ENCODE measurements around the gene MKI67.

Gene MKI67

DNA sequence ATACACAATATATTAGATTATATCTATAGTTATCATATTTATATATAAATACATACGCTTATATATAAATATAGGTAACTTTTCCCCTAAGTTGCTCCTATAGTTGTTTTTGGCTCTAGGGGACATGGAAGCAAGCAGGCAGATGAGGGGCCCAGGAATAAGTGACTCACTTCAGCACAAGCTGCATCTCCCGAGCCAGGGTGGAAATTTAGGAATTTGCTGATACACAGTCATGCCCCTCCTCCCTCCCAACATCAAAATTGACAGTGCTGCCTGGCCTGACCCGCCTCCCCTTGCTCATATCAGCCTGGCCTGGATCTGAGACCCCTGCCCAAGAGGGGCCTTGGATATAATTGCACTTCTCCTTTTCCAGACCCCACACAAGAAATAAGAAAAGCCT lies 33.8 kb downstream of the MKI67 start:
- Mint-ChIP-seq H3K9me3 (no peaks in the 10 kb centered on the region), H3K27me3 (no peaks in the 10 kb centered on the region)

DNA sequence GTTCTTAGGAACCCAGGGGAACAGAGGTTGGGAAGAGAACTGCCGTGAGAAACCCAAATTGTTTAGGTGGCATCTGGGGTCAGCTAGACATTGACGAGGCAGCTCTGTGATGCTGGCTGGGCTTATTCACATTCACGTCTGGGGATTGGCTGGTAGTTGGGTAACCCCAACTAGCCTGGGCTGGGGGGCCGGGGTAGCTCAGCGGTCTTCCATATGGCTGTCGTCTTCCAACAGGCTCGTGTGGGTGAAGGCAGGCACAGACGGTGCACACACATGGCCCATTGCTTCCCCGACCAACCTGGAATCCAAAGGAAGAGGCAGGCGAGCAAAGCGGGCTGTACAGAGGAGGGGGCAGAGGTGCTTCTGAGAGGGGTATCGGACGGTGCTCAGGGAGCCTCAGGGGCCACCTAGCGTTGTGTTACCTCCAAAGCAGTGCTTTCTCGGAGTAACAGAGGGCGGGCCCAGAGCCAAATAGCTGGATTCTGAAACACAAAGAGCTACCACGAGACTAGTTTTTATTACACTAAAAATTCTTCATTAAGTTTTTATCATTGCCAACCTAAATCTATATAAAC lies 34.5 kb downstream of the MKI67 start:
- no peak overlapping the region for H3K27ac Mint-ChIP-seq
- H3K27me3 Mint-ChIP-seq: no peaks in the 10 kb centered on the region
- H3K36me3 Mint-ChIP-seq: no peaks in the 10 kb centered on the region
- ATAC-seq (ENCODE audit: low read depth) (no peak), DNase-seq (ENCODE audit: low spot score in 2 of 2) (no peak)
- no peaks in the 10 kb centered on the region for H3K9me3 Mint-ChIP-seq
- no peak overlapping the region for H3K4me3 Mint-ChIP-seq
- H3K4me1 Mint-ChIP-seq: peaks cover 12% of the 10 kb centered on the region

More for the DNA sequence above, 33.8 kb downstream of the MKI67 start:
- H3K27ac Mint-ChIP-seq: no peak overlapping the region
- peaks cover 12% of the 10 kb centered on the region for H3K4me1 Mint-ChIP-seq
- no peak overlapping the region for H3K4me3 Mint-ChIP-seq
- H3K36me3 Mint-ChIP-seq: no peaks in the 10 kb centered on the region
- DNase-seq (ENCODE audit: low spot score in 2 of 2) (no peak), ATAC-seq (ENCODE audit: low read depth) (no peak)

DNA sequence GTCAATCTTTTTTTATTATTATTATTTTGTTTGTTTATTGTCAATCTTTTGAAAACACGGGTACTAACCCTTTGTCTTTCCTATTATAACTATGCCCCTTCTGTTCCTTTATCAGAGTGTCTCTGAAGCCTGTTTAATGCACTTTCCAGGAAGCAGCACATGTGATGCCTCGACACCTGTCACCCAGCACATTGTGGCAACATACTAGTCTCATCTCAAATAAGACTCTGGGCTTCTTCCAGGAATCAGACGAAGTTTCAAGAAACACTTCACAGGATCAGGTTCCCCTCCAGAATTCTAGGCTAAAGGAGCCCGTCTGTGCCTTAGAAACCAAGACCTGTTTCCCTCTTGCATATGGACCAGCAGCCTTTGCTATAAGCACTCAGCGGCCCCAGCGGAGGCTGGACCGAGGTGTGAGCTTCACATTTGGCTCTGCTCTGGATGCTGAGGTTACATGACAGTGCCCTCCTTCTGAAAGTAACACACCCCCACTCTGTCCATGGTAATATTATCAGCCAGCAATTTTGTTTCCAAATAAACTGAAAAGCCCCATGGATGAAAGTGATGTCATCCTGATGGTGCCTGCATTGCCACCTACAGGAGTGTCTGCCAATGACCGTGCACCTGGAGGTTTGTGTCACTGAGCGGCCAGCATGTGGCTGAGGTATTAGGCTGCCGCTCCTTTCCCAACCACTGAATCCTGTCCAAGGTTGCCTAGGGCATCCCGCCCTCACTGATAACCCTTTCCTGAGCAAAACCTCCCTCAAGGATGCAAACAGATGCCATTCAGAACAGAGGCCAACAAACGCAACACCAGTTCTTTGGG lies 38.1 kb downstream of the MKI67 start:
- Mint-ChIP-seq H3K4me3 (no peak overlapping the region), H3K27ac (no peak overlapping the region), H3K27me3 (no peaks in the 10 kb centered on the region), H3K36me3 (peaks cover 2% of the 10 kb centered on the region), H3K4me1 (no peaks in the 10 kb centered on the region), H3K9me3 (no peaks in the 10 kb centered on the region)
- ATAC-seq (ENCODE audit: low read depth) (no peak), DNase-seq (ENCODE audit: low spot score in 2 of 2) (no peak)

DNA sequence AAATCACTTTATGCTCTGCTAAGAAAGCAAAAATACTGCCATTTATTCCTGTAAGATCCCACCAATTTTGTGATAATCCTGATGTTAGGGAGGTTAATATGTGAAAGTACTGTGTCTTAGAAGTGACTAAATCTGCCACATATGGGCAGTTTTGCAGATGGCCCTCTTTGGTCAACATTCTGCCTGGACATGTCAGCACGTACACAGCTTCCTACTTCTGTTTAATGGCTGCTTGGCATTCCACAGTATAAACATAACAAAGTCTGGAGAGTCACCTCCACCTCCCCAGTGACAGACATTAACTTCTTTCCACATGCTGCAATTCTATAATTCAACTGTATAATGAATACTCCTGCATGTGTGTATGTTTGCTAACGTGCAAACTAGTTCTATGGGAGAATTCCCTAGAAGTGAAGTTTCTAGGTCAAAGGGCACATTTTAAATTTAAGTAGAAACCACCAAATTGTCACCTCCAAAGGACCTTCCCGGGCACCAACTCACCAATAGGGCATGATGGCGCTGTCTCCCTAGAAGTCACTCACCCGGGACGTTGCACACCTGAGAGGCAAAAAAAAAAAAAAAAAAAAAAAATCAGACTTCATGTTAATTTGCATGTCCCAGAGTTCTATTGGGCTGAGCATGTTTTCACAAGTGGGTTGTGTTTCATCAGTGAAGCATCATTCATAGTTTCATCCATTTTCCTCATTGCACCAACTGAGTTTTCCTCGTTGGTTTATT lies 38.9 kb downstream of the MKI67 start:
- H3K36me3 Mint-ChIP-seq: peaks cover 2% of the 10 kb centered on the region
- H3K4me3 Mint-ChIP-seq: no peak overlapping the region
- no peaks in the 10 kb centered on the region for H3K9me3 Mint-ChIP-seq
- H3K27me3 Mint-ChIP-seq: no peaks in the 10 kb centered on the region
- H3K27ac Mint-ChIP-seq: no peak overlapping the region
- ATAC-seq (ENCODE audit: low read depth) (no peak), DNase-seq (ENCODE audit: low spot score in 2 of 2) (no peak)
- no peaks in the 10 kb centered on the region for H3K4me1 Mint-ChIP-seq

DNA sequence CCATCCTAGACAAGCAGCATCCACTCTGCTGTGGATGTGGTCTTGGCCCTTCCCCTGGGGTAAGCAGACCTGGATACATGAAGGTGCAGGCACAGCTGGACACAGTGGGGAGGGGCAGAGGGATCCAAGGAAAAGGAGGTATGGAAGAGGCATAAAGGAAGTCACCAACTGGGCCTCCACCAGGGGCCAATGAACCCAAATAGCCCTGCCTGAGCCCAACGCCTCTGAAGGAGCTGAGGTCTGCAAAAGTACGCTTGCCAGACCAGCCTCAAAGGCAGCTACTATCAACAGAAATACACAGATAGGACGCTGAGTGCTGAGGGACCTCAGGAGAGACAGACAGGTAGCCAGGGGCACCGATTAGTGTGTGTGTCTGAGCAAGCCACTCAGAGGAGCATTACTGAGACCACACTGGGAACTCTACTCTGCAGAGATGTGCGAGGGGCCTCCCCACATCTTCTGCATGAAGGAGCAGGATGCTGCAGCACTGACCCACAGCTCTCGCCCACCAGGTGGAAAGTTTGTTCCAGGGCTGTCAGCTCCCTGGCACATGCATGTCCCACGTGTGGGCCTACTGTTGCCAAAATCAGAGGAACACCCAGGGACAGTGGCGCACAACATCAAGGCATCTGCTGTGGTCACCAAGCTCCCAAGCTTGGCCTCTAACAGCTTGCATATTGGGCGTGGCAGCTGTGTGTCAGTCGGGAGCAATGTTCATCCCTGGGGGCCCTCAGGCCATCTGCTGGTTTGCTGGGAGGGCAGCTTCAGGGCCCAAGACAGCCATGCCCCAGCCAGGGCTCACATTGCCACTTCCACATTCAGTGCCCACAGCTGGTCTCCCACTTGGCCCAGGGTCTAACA lies 40.0 kb downstream of the MKI67 start:
- no peaks in the 10 kb centered on the region for H3K4me1 Mint-ChIP-seq
- no peaks in the 10 kb centered on the region for H3K27me3 Mint-ChIP-seq
- peaks cover 2% of the 10 kb centered on the region for H3K36me3 Mint-ChIP-seq
- H3K4me3 Mint-ChIP-seq: no peak overlapping the region
- ATAC-seq (ENCODE audit: low read depth) (no peak), DNase-seq (ENCODE audit: low spot score in 2 of 2) (no peak)
- H3K27ac Mint-ChIP-seq: no peak overlapping the region
- no peaks in the 10 kb centered on the region for H3K9me3 Mint-ChIP-seq

DNA sequence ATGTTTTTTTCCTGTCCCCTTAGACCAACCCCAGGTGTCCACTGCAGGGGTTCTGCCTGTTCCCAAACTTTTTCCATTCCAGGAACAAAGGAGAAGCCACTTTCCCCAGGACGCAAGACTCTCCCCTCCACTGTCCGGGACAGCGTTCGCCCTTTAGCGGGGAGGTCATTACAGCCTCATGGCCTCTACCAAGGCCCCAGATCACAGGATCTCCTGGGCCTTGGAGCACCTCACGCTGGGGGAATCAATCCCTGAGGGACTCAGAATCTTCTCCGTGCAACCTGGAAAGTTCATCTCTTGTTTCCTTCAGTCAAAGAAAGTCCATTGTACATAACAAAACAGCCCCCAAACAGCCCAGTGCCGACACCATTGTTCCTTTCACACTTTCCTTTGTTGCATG lies 41.2 kb downstream of the MKI67 start:
- H3K27ac Mint-ChIP-seq: no peak overlapping the region
- DNase-seq (ENCODE audit: low spot score in 2 of 2) (no peak), ATAC-seq (ENCODE audit: low read depth) (no peak)
- no peaks in the 10 kb centered on the region for H3K27me3 Mint-ChIP-seq
- H3K4me3 Mint-ChIP-seq: no peak overlapping the region
- no peaks in the 10 kb centered on the region for H3K4me1 Mint-ChIP-seq
- peaks cover 5% of the 10 kb centered on the region for H3K36me3 Mint-ChIP-seq
- no peaks in the 10 kb centered on the region for H3K9me3 Mint-ChIP-seq

DNA sequence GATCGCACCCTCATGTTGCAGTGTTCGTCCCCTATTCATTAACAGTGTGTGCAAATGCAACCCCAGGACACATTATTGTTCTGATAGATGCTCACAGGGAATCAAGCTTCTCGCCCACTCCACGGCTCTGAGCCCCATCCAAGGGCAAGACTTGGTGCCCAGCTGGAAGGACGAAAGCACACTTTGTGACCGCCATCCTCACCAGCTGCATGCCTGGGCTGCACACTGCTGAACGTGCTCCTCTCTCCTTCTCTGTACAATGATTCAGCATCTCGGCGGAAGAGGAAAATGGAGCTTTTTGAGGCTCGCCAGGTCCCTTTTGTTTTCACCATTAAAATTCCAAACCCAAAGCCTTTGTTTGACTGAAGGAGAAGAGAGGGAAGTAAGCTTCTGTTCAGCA lies 41.9 kb downstream of the MKI67 start:
- no peak for DNase-seq (ENCODE audit: low spot score in 2 of 2)
- H3K27ac Mint-ChIP-seq: no peak overlapping the region
- no peaks in the 10 kb centered on the region for H3K27me3 Mint-ChIP-seq
- no peak overlapping the region for H3K4me3 Mint-ChIP-seq
- ATAC-seq (ENCODE audit: low read depth): no peak
- H3K4me1 Mint-ChIP-seq: no peaks in the 10 kb centered on the region
- peaks cover 9% of the 10 kb centered on the region for H3K36me3 Mint-ChIP-seq
- no peaks in the 10 kb centered on the region for H3K9me3 Mint-ChIP-seq

DNA sequence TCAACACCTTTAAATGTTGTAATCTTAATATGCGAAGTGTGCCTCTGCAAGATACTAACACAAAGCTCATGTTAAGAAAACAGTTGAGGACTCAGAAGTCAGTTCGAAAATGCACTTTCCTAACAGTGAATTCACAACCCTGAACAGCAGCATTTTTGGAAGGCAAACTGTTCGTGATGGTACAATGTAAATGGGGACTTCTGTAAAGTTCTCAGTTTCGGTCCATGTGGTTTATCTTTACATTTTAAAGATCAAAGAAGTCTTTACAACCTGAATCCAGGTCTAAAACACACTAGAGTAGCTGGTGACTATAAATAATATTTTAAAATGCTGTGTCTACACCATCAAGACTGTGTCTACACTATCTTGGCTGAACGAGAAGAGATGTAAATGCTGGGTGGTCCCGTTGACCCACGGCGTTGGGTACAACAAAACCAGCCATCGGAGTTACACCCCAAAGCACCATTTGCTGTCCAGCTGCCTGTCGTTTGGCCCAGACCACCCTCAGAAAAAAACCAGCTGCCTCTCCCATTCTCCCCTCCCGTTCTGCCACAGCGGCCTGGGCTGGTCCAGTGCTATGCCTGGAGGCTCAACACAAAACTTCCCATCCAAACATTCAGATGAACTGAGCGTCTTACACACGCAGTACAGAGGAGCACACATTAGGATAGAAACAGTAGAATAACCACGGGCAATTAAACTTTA lies 42.9 kb downstream of the MKI67 start:
- no peak overlapping the region for H3K27ac Mint-ChIP-seq
- ATAC-seq (ENCODE audit: low read depth) (no peak), DNase-seq (ENCODE audit: low spot score in 2 of 2) (no peak)
- H3K4me1 Mint-ChIP-seq: no peaks in the 10 kb centered on the region
- H3K27me3 Mint-ChIP-seq: no peaks in the 10 kb centered on the region
- peaks cover 12% of the 10 kb centered on the region for H3K36me3 Mint-ChIP-seq
- no peaks in the 10 kb centered on the region for H3K9me3 Mint-ChIP-seq
- H3K4me3 Mint-ChIP-seq: no peak overlapping the region

DNA sequence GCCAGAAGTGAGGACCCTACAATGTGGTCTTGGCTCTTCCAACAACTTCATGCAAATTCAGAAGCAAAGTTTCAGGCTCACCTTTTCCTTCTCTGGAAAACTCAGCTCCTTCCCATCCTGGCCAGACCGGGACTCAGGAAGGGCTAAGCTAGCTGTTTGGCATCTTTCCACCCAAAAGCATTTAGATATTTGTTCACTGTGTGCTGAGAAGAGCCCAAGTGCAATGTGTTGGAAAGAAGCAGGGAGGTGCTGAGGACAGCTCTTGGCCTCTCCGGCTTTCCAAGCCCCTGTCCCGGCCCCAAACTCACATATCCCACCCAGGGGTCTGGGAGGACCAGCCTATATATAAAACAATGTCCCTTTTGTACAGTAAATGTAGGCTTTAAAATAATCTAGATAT lies 44.5 kb downstream of the MKI67 start:
- Mint-ChIP-seq H3K4me1 (no peaks in the 10 kb centered on the region), H3K27me3 (no peaks in the 10 kb centered on the region), H3K9me3 (no peaks in the 10 kb centered on the region), H3K27ac (no peak overlapping the region), H3K4me3 (no peak overlapping the region), H3K36me3 (peaks cover 12% of the 10 kb centered on the region)
- no peak for DNase-seq (ENCODE audit: low spot score in 2 of 2)
- no peak for ATAC-seq (ENCODE audit: low read depth)

DNA sequence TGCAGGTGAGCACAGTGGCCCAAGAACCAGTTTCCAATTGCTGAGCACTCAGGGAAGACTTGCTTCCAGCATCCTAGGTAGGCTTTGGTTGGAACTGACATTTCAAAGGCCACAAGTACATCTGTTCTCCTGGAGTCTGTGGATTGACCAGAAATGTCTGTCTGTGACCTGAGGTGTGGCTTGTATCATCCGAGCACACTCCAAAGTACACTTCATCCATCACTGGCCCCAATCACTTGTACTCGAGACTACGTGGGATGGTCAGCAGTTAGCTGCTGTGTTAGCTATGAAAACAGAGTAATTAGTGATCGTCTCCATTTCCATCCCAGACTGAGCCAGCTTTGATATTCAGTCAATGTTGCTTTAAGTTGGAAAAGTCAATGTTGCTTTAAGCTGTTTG lies 45.0 kb downstream of the MKI67 start:
- Mint-ChIP-seq H3K36me3 (peaks cover 14% of the 10 kb centered on the region), H3K27me3 (no peaks in the 10 kb centered on the region), H3K9me3 (no peaks in the 10 kb centered on the region), H3K4me1 (no peaks in the 10 kb centered on the region), H3K27ac (no peak overlapping the region), H3K4me3 (no peak overlapping the region)
- ATAC-seq (ENCODE audit: low read depth): no peak
- DNase-seq (ENCODE audit: low spot score in 2 of 2): no peak

DNA sequence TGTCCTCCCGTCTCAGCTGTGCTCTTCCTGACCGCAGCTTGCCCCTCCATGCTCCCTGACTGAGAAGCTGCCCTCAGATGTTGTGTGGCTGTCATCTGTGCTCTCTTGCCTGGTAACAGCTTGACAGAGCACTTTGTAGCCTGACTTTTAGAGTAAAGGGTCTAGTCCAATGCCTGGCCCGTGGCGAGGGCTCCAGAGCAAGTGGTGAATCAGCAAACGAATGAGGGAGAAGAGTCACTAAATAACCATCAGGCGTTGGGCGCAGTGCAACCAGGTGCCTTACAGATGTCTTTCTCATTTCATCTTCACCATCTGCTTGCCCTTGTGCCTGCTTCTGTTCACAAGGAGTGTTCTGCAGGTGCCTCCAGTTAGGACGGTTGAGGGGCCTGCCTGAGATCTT lies 45.6 kb downstream of the MKI67 start:
- no peaks in the 10 kb centered on the region for H3K4me1 Mint-ChIP-seq
- H3K27ac Mint-ChIP-seq: no peak overlapping the region
- no peak for ATAC-seq (ENCODE audit: low read depth)
- H3K4me3 Mint-ChIP-seq: no peak overlapping the region
- peaks cover 17% of the 10 kb centered on the region for H3K36me3 Mint-ChIP-seq
- DNase-seq (ENCODE audit: low spot score in 2 of 2): no peak
- H3K9me3 Mint-ChIP-seq: no peaks in the 10 kb centered on the region
- no peaks in the 10 kb centered on the region for H3K27me3 Mint-ChIP-seq

DNA sequence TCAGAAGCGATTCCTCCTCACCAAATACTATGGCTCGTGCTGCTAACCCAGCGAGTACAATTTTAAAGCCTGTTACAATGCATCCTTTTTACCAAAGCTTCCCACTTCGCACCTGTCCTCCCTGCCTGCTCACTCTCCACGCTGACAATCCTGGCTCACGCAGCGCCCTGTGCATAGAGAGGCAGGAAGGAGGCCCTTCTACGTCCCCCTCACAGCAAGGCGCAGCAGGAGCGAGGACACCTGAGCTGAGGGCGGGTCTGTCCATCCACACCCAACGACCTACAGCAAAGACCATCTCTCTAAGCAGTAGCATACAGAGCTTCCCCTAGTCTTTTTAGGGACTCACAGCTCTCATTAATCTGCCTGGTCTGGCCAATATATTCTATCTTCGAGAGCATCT lies 46.0 kb downstream of the MKI67 start:
- H3K27ac Mint-ChIP-seq: no peak overlapping the region

DNA sequence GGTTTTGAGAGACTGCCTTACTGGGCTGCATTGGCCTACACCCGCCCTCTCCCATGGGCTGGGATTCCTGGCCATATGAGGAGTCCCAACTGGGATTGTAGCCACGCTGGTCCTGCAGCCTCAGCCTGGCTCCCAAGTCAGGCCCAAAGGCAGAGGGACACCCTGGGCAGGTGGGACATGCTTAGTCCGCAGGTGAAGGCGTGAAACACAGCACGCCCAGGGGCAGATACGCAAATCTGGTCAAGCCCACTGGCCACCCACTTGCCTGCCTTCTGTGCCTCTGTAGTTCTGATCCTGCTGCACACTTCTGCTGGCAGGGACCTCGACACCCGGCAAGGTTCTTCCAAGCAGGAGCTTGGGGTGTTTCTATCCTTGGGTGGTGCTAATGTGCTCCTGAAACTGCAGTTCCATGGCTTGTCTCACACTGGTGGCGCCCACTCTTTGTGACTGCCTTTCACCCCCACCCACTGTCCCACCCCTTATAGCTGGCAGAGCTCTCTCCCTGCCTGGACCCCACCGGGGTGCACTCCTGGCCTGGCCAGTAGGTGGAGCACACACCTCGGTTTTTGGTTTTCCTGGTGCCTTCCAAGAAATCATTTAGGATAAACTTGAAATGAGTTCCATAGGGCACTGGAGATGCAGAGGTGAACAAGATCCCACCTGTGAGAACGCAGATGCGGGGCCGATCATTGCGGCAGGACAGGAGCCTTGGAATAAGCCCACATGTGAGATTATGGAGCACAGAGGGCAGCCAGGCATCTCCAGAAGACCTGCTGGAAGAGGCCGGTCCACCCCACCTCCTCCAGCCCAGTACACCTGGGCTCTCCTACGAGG lies 47.9 kb downstream of the MKI67 start:
- peak; percentile 51 for ATAC-seq (ENCODE audit: low read depth)
- no peak for DNase-seq (ENCODE audit: low spot score in 2 of 2)
- H3K9me3 Mint-ChIP-seq: no peaks in the 10 kb centered on the region
- H3K27ac Mint-ChIP-seq: no peak overlapping the region
- H3K4me1 Mint-ChIP-seq: no peaks in the 10 kb centered on the region
- no peak overlapping the region for H3K4me3 Mint-ChIP-seq
- no peaks in the 10 kb centered on the region for H3K27me3 Mint-ChIP-seq
- H3K36me3 Mint-ChIP-seq: peaks cover 29% of the 10 kb centered on the region

More for the DNA sequence above, 46.0 kb downstream of the MKI67 start:
- DNase-seq (ENCODE audit: low spot score in 2 of 2): no peak
- no peaks in the 10 kb centered on the region for H3K9me3 Mint-ChIP-seq
- H3K36me3 Mint-ChIP-seq: peaks cover 19% of the 10 kb centered on the region
- no peak for ATAC-seq (ENCODE audit: low read depth)
- H3K4me3 Mint-ChIP-seq: no peak overlapping the region
- no peaks in the 10 kb centered on the region for H3K4me1 Mint-ChIP-seq
- H3K27me3 Mint-ChIP-seq: no peaks in the 10 kb centered on the region
